GM19023 (cell line): ENCODE data around the gene DIP2C.
"Not testable (repeated sequence)": the region's sequence is repeated elsewhere in the genome, so short reads cannot be mapped to it uniquely, and the experiment has no call there.

ENCODE experiments used
- ATAC-seq: cut with Tn5 transposase; IDR thresholded peaks from one replicate; pipeline ENCODE4 v1.9.1; 2021; ENCODE audit warnings: mild to moderate bottlenecking, moderate library complexity; ENCODE audit not compliant: unreplicated experiment

Gene DIP2C

DNA sequence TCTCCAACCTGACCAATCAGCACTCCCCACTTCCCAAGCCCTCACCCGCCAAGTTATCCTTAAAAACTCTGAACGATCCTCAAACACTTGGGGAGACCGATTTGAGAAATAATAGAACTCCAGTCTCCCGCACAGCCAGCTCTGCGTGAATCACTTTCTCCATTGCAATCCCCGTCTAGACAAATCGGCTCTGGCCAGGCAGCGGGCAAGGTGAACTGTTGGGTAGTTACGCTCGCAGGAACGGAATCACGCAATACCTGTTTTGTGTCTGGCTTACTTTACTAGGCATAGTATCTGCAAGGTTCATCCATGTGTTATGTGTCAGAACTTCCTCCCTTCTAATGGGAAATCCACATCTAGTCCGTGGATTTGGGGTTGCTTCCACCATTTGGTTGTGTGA lies 282.5 kb downstream of the DIP2C start:
- ATAC-seq, result no peak

DNA sequence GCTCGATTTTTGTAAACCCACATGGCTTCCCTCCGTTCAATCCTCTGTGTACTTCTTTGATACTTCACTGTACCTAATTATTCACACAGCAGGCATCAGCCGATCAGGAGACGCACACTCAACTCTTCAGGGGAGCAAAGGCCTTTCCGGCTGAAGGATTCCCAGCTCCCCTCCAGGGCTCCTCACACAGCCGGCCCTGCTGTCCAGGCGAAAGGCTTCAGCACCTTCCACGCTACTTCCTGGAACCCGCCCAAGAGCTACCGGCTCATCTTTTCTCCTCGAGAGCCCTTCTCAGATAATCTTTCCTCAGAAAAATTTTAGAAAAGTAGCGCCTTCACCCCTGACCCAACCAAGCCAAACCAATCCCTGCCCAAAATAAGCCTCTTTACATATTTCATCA lies 283.8 kb downstream of the DIP2C start:
- ATAC-seq, result no peak

DNA sequence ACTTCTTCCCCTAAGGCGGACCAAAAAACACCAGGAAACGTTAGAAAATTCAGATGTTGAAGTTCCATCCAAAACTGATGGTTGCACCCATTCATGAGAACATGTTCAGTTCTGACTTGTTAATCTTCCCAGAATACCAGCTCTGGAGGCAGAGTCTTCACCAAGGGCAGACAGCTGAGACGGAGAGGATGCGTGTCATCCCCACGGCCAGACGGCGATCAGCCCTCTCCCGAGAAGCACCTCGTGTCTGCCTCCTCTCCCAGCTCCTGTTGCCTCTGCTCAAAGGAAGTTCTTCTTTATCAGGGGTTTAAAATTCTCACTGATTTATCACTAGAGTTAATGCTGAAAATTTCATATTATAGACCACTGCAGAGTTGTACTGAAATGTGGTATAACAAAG lies 284.5 kb downstream of the DIP2C start:
- no peak for ATAC-seq

DNA sequence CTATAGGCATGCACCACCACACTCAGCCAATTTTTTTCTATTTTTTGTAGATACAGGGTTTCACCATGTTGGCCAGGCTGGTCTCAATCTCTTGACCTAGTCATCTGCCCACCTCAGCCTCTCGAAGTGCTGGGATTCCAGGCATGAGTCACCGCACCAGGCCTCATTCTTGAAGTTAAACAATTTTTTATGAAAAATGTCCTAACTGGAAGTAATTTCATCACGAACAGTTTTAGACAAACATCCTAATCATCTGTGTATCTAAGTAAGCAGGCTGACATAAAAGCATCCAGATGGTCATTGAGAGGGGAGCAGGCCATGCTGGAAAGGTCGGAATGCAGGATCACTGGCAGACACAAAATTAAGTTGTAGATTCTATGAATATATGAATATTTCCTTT lies 285.1 kb downstream of the DIP2C start:
- ATAC-seq, result no peak

DNA sequence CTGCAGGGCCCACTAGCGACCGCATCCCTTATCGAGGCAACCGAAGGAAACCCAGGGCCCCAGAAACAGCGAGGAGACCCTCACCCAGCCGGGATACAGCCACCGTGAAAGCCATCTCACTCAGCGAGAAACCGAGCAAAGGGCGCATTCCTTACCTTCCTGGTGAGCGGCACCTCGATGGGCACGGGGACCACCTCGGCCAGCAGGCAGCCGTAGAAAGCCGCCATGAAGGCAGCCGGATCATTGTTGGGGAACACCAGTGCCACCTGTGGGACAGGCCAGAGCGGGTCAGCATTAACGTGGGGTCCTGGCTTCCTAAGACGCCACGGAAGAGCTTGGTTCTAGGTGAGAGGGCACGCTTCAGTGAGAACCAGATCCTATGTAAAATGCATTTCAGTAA lies 290.5 kb downstream of the DIP2C start:
- ATAC-seq, result no peak

DNA sequence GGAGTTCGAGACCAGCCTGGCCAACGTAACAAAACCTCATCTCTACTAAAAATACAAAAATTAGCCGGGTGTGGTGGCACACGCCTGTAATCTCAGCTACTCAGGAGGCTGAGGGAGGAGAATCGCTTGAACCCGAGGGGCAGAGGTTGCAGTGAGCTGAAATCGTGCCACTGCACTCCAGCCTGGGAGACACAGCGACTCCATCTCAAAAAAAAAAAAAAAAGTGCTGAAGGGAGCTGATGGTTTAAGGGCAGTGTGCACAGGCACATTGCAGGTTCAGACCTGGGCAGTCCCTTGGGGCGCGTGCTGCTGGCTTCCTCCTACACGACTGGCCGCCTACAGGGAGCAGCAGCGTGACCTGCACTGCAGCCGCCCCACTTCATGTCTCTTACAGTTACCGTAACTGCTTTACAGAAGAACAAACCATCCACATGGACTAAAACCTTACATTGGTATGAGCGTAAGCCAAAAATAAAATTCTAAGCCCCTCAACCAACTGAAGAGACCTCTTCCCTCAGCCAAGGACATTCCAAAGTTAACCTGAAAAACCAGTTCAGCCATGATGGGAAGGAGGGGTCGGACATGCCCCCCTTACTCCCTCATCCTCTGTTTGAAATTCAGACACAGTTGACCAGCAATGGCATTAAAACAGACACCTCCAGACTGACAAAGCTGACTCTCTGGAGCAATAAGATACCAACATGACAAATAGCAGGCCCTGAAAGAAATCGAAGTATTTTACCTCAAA lies 292.0 kb downstream of the DIP2C start:
- no peak for ATAC-seq

DNA sequence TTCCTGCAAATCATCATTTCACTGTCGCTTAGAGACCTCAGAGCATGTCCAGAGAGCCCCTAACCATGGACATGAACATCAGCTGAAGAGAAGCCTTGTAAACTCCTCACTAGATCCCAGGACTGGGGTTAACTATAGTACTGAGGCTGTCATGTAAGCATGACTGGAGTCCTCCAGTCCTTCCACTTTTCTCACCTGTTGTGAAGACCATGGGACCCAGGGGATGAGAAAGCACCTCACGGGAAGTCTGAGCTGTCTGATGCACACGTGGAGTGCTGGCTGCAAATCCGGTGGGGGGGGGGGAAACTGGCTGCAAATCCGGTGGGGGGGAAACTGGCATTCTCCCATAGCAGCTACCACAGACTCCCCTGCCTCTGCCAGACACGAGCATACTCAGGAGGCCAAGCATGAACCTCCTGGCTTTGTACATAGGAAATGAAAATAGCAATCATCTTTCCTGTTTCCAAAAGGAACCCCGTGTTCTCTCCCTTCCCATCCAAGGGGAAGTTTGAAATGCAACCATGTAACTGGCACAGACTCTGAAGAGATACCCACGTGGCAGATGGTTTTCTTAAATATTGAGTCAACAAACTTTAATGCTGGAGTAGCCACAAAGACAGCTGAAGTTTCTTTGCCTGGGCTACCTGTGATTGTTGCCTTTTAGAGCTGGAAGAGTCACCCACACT lies 292.8 kb downstream of the DIP2C start:
- no peak for ATAC-seq

DNA sequence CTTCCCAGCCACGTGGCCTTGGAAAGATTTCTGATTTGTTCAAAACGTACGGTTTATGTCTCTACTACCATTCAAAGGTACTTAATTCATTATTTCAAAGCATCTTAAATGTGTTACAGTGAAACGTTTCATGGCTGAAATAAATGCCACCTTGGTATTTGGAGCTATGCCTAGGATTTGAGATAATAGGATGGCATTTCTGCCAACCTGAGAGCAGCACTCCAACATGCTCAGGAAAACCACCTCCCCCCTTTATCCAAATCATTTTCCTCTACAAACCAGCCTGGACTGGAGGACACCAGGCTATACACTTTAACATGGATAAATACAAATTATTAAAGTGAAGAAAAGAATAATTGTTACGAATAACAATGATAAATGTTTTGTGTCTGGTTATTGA lies 293.4 kb downstream of the DIP2C start:
- no peak for ATAC-seq

DNA sequence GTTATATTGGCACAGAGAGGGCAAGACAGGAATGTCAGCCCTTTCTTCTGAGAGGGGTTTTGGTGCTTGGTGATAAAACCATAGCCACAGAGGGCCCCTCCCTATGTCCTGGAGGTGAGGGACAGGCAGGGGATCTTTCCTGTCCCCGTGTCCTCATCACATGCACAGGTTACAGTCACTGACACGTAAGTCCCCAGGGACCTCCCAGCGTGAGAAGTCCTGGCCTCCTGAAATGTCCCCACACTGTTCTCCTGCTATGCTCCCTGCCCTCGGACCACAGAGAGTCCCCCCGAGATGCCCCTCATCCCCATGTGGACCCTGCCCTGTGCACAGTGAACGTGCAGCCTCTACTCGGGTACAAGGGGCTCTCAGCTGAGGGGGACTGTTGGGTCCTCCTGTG lies 293.8 kb downstream of the DIP2C start:
- no peak for ATAC-seq

DNA sequence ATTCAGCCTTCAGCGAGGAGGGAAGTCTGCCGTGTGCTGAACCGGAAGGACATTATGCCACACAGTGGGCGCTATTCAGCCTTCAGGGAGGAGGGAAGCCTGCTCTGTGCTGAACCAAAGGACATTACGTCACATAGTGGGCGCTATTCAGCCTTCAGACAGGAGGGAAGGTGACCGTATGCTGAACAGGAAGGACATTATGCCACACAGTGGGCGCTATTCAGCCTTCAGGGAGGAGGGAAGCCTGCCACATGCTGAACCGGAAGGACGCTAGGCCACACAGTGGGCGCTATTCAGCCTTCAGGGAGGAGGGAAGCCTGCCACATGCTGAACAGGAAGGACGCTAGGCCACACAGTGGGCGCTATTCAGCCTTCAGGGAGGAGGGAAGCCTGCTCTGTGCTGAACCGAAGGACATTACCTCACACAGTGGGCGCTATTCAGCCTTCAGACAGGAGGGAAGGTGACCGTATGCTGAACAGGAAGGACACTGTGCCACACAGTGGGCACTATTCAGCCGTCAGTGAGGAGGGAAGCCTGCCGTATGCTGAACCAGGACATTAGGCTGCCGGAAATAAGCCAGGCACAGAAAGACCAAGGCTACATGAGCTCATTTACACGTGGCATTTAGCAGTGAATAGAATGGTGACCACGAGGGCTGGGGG lies 294.9 kb downstream of the DIP2C start:
- ATAC-seq, result not testable (repeated sequence)

DNA sequence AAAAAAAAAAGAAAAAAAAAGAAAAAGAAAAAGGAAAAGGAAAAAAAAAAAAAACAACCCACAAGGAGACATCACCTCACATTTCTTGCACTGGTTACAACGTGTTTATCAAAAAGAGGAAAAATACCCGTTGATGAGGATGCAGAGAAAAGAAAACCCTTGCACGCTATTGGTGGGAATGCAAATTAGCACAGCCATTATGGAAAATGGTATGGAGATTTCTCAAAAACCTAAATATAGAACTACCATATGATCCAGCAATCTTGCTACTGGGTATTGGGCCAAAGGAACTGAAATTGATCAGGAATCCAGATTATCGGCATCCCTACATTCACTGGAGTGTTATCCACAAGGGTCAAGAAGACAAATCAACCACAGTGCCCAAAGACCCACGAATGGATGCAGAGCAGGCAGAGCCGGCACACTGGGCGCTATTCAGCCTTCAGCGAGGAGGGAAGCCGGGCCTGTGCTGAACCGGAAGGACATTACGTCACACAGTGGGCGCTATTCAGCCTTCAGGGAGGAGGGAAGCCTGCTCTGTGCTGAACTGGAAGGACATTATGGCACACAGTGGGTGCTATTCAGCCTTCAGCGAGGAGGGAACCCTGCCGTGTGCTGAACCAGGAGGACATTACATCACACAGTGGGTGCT lies 295.6 kb downstream of the DIP2C start:
- ATAC-seq, result no peak

DNA sequence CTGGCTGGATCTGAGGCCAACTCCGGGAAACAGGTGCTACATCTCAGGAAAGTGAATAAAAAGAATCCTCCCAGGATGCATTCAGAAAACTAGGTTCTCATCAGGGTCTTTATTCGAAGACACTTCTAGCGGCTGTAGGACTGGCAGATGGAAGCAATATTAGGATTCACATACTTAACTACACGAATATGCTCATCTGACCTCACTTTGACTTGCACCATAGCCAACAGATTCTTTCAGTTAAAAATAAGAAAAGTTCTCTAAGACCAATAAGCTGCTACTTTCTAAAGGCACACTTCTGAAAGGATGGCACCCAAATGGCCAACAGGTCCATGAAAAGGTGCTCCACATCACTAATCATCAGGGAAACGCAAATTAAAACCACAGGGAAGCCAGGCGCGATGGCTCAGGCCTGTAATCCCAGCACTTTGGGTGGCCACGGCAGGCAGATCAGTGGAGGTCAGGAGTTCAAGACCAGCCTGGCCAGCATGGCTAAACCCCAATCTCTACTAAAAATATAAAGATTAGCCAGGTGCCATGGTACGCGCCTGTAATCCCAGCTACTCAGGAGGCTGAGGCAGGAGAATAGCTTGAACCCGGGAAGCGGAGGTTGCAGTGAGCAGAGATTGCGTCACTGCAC lies 296.2 kb downstream of the DIP2C start:
- no peak for ATAC-seq

DNA sequence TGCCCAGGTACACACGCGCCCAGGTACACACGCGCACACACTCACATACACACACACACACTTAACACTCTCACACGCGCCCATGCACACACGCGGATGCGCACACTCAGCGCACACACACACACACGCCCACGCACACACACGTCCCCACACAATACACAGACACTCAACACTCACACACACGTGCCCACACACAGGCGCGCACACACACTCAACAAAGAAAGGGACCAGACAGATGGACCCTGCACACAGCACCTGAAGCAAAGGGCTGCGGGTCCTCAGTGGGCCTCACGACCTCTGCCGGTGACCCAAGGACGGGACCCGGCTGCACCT lies 296.8 kb downstream of the DIP2C start:
- no peak for ATAC-seq

DNA sequence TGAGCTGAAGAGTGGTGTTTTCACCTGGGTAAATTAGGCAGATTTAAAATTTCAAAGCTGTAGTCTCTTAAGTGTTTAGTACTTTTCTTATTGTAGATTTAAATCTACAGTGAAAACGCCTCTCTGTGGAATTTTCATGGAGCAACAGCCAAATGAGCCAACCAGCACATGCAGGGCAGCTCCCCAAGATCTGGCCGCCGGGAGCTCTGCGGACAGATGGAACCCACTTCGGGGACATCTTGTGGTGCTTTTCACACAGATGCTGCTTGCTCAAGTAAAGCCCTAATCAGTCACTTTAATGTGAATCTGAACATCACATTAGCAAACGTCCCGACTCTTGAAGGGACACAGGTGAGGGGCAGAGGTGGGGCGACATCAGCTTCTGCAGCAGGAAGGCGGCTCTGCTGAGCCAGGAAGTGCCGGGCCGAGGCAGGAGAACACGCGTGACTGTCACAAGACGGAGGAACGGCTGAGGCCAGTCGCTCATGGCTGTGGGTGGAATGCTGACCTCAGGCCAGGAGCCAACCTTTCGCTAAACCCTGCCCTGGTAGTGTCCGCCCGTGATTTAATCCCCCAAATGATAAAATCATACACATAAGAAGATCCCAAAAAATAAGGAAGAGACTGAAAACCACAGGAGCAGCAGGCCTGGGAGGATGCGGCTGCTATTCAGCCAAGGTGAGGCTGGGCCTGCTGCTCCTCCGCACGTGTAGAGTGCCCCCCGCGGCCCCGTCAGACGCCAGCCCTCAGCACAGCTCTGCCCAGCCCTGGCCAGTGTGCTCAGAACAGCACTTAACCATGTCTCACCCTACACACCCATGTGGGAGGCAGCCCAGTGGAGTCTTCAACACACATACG lies 297.4 kb downstream of the DIP2C start:
- ATAC-seq, result no peak

DNA sequence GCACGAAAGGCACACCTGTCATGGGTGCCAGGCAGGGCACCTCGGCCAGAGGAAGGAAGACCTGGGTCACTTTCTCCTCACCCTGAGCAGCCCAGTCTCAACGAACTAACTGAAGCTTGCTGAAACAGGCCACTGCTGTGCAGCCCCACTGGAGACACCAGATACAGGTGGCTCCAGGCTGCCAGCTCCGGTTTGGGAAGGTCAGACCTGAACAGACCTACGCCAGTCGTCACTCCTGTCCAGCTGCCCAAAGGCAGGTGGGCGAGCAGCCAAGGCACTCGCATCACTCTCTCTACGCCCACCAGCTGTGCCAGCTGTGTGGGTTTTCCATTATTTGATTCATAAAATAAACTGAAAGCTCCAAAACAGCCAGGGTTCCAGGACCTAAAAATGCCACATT lies 298.2 kb downstream of the DIP2C start:
- no peak for ATAC-seq

DNA sequence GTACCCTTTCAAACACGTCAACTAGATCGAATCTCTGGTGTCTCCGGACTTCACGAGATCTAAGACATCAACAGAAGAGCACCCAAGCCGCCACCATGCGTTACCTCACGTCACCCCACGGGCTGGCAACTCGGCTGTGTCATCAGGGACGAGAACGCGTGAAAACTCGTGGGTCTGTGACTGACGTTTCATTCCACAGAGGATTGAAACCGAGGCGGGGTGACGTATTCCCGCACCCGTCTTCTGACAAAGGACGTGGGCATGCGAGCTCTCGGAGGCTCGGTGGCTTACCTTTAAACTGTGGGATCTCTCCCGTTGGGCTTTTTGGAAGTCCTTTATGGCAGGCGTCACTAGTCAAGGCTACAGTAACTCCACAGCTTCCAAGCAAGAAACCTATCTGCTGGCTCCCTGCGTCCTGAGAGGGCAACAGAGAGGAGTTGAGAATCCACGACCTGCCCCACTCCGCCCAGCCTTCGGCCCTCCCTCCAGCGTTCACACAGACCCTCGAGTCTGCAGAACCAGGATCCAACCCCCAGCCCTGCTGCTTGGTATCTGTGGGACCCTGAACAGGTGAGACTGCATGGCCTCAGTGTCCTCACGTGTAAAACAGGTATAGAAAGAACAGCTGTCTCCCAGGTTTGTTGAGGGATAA lies 298.9 kb downstream of the DIP2C start:
- no peak for ATAC-seq

DNA sequence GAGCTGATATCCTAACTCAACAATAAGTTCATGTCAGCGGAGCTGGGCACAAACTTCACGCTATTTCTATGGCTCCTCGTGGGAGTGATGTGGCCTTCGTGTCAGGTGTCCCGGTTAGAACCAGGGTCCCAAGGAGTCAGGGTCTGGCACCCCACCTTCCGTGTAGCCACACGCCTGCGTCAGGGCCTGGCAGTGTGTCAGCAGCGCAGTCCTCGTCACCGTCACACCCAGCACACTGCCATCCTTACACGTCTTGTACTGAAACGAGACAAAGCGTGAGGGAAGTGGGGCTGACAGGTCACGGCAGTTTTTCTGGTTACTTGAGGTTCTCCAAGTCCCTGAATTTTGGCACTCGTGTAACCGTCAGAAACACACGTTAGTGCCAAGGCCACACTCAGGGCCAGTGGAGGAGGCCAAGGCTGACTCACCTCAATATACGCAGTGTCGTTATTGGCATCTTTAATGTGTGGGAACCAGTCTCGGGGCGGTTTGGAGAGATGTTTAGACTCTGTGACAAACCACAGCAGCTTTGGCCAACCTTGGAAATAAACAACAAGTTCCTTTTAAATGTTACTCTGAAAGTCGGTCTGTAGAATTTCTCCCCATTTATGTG lies 299.5 kb downstream of the DIP2C start:
- ATAC-seq, result no peak

DNA sequence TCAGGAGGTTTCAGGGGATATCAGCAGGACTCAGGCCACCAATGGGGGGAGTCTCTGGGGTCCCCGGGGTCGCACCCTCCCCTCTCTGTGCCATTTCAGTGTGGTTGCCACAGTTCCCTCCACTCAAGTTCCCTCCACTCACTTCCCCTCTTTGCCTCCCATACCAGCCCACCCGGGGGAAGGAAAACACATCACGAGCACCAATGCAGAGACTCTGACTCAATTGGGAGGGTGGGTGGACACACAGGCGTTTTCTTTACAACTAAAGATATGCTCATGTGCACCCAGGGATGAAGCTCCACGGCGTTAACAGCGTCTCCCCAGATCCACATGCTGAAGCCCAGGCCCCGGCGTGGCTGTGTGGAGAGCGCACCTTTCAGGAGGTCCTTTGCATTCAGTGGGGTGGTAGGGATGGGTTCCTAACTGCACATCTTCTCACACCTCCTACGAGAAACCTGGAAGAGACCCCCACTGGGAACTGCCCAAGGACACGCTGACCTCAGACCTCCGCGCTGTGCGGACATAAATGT lies 300.1 kb downstream of the DIP2C start:
- ATAC-seq, result no peak

DNA sequence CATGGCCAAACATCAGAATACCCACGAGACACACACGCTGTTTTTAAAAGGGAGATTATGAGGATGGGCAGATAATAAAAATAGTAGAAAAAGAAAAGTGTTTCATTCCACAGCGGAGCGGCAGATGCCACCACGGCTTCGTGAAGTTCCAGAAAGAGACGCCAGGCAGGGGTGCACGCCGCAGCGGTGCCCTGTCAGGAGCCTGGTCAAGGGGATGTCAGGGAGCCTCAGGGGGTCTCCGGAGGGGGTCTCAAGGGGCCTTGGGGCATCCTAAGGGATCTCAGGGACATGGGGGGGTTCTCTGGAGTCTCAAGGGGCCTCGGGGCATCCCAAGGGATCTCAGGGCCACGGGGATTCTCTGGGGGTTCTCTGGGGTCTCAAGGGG lies 300.8 kb downstream of the DIP2C start:
- no peak for ATAC-seq
